ENCODE data around the gene HK1.

HK1 gene

DNA sequence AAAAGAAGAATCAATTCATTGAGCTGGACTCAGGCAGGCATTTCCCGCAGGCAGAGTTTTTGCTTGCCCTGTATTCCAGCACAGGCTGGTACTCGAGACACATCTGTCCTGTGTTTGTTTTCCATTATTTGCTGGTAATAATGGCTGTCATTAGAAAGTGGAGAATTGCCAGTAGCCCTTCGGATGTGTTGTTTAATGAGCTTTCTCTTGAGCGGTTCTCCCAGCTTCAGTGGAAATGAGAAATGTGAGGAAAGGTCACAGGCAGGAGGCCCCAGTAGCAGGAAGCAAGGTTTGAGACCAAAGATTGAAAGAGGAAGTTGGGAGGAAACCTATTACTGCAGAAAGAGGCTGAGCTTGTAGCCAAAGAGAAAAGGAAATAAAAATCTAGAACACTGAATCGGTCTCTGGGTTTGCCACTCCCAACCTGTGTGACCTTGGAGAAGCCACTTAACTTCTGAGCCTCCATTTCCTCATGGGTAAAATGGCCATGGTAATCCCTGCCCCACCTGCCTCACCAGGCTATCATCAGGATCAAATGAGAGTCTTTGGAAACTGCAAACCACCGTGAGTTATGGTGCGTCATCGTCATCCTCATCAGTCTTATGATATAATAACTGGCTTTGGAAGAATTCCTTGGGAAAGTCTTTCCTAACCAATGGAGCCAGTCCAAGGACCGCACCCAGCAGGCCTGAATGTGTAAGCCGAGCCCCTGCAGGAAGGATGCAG lies 70.7 kb downstream of the HK1 start:
- Histone ChIP-seq H3K9ac (ENCODE audit: low read length) (no peak overlapping the region), H3K4me3 (ENCODE audit: low read length) (no peak overlapping the region), H3K4me1 (ENCODE audit: control insufficient read depth, insufficient read depth, low read length) (no peaks in the 10 kb centered on the region), H3K27me3 (ENCODE audit: control insufficient read depth, insufficient read depth, low read length) (no peaks in the 10 kb centered on the region), H3K36me3 (ENCODE audit: control insufficient read depth, insufficient read depth, low read length) (peaks cover 5% of the 10 kb centered on the region), H3K27ac (ENCODE audit: low read depth, low read length) (no peak overlapping the region)

DNA sequence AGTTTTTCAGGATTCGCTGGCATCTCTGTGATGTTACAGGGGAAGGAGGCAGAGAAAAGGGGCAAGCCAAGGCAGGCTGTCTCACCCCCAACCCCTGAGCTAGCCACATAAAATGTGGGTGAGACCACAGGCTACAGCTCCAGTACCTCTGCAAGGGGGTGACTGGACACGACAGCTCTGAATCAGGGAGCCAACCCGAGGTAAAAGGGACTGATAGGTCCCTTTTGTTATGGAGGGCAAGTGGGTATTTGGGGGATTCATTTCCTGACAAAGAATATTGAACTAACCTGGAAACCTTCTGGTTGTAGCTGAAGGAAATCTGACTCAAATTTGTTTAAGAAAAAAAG lies 71.2 kb downstream of the HK1 start:
- H3K4me3 ChIP-seq (ENCODE audit: low read length): no peak overlapping the region
- no peaks in the 10 kb centered on the region for H3K4me1 ChIP-seq (ENCODE audit: control insufficient read depth, insufficient read depth, low read length)
- H3K36me3 ChIP-seq (ENCODE audit: control insufficient read depth, insufficient read depth, low read length): peaks cover 1% of the 10 kb centered on the region
- H3K9ac ChIP-seq (ENCODE audit: low read length): no peak overlapping the region
- no peaks in the 10 kb centered on the region for H3K27me3 ChIP-seq (ENCODE audit: control insufficient read depth, insufficient read depth, low read length)
- H3K27ac ChIP-seq (ENCODE audit: low read depth, low read length): no peak overlapping the region

DNA sequence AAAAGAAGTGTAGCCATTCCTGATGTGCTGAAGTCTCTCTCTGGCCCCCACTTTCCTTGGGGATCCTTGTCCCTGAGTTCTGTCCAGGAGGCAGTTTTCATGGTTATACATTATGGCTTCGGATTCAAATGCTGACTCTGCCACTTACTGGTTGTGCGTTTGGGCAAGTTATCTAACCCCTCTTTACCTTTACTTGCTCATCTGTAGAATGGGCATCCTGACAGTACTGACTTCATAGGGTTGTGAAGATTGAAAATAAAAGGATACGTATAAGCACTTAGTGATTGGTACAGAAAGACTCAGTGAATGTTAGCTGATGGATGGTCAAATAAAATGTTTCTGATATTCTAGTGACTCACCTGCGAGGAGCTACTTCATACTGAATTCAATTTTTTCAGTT lies 73.3 kb downstream of the HK1 start:
- Histone ChIP-seq H3K27ac (ENCODE audit: low read depth, low read length) (no peak overlapping the region), H3K4me3 (ENCODE audit: low read length) (no peak overlapping the region), H3K9ac (ENCODE audit: low read length) (no peak overlapping the region), H3K27me3 (ENCODE audit: control insufficient read depth, insufficient read depth, low read length) (no peaks in the 10 kb centered on the region), H3K4me1 (ENCODE audit: control insufficient read depth, insufficient read depth, low read length) (no peaks in the 10 kb centered on the region), H3K36me3 (ENCODE audit: control insufficient read depth, insufficient read depth, low read length) (no peaks in the 10 kb centered on the region)

DNA sequence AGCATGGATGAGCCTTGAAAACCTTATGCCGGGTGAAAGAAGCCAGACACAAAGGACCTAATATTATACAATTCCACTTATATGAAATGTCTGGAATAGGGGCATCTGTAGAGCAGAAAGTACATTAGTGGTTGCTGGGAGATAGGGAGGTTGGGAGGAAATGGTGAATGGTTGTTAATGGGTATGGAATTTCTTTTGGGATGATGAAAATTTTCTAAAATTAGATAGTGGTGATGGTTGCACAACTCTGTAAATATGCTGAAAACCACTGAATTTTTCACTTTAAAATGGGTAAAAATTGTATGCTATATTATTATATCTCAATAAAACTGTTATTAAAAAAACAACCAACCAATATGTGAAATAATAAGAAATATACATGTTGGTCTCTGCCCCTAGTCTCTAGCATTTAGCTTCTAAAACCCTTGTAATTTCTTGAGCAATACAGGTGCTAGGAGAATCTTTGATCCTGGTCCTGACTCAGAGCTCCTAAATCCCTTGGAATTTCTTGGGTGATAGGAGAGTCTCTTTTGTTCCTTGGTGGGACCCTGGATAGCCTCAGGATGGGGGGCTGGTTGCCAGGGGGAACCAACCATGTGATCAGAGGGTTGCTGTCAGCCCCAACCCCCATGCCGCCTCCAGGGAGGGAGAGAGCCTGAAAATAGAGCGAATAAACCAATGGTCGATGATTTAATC lies 74.4 kb downstream of the HK1 start:
- Histone ChIP-seq H3K36me3 (ENCODE audit: control insufficient read depth, insufficient read depth, low read length) (no peaks in the 10 kb centered on the region), H3K9ac (ENCODE audit: low read length) (no peak overlapping the region), H3K27me3 (ENCODE audit: control insufficient read depth, insufficient read depth, low read length) (no peaks in the 10 kb centered on the region), H3K27ac (ENCODE audit: low read depth, low read length) (no peak overlapping the region), H3K4me3 (ENCODE audit: low read length) (no peak overlapping the region), H3K4me1 (ENCODE audit: control insufficient read depth, insufficient read depth, low read length) (no peaks in the 10 kb centered on the region)

DNA sequence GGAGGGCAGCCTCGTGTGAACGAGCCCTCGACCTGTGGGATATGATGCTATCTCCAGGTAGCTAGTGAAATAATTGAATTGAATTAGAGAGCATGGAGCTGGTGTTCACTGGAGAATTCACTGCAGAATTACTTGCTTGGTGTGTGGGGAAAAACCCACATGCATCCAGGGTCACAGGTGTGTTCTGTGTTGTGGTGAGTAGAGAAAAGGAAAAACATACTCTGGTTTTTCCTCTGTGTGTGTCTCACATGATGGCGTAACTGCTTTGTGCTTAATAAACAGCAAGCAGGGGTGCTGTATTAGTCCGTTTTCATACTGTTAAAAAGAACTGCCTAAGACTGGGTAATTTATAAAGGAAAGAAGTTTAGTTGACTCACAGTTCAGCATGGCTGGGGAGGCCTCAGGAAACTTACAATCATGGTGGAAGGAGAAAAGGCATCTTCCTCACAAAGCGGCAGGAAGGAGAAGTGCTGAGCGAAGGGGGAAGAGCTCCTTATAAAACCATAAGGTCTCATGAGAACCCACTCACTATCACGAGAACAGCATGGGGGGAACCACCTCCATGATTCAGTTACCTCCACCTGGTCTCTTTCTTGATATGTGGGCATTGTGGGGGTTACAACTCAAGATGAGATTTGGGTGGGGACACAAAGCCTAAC lies 75.8 kb downstream of the HK1 start:
- no peak overlapping the region for H3K27ac ChIP-seq (ENCODE audit: low read depth, low read length)

DNA sequence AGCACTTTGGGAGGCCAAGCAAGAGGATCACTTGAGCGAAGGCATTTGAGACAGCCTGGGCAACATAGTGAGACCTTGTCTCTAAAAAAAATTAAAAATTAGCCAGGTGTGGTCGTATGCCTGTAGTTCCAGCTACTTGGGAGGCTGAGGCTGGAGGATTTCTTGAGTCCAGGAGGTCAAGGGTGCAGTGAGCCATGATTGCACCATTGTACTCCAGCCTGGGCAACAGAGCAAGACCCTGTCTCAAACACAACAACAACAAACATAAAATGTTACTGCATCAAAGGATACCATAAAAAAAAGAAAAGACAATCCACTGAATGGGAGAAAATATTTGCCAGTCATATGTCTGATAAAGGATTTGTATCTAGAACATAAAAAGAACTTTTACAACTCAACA lies 77.9 kb downstream of the HK1 start:
- H3K36me3 ChIP-seq (ENCODE audit: control insufficient read depth, insufficient read depth, low read length): no peaks in the 10 kb centered on the region
- no peaks in the 10 kb centered on the region for H3K27me3 ChIP-seq (ENCODE audit: control insufficient read depth, insufficient read depth, low read length)
- no peak overlapping the region for H3K27ac ChIP-seq (ENCODE audit: low read depth, low read length)
- H3K4me3 ChIP-seq (ENCODE audit: low read length): no peak overlapping the region
- H3K4me1 ChIP-seq (ENCODE audit: control insufficient read depth, insufficient read depth, low read length): peaks cover 9% of the 10 kb centered on the region
- H3K9ac ChIP-seq (ENCODE audit: low read length): no peak overlapping the region

More for the DNA sequence above, 75.8 kb downstream of the HK1 start:
- Histone ChIP-seq H3K36me3 (ENCODE audit: control insufficient read depth, insufficient read depth, low read length) (no peaks in the 10 kb centered on the region), H3K4me1 (ENCODE audit: control insufficient read depth, insufficient read depth, low read length) (no peaks in the 10 kb centered on the region), H3K27me3 (ENCODE audit: control insufficient read depth, insufficient read depth, low read length) (no peaks in the 10 kb centered on the region), H3K4me3 (ENCODE audit: low read length) (no peak overlapping the region), H3K9ac (ENCODE audit: low read length) (no peak overlapping the region)

DNA sequence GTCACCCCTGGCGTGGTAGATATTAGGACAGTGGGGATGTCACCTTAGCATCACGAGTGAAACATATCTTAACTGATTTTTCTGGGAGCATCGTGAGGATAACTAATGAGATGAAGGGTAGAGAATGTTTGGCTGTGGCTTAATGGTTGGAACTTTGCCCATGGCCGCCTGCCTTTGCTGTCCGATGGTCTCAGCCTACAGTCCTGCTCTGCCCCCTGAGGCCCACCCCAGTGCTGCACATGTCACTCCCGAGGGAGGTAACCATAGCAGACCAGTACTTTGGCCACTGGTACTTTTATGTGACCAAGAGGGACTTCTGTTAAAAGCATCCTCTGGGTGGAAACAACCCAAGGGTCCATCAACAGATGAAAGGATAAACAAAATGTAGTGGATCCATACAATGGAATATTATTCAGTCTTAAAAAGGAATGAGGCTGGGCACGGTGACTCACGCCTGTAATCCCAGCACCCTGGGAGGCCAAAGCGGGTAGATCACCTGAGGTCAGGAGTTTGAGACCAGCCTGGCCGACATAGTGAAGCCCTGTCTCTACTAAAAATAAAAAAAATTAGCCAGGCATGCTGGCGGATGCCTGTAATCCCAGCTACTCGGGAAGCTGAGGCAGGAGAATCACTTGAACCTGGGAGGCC lies 80.0 kb downstream of the HK1 start:
- no peak overlapping the region for H3K27ac ChIP-seq (ENCODE audit: low read depth, low read length)

DNA sequence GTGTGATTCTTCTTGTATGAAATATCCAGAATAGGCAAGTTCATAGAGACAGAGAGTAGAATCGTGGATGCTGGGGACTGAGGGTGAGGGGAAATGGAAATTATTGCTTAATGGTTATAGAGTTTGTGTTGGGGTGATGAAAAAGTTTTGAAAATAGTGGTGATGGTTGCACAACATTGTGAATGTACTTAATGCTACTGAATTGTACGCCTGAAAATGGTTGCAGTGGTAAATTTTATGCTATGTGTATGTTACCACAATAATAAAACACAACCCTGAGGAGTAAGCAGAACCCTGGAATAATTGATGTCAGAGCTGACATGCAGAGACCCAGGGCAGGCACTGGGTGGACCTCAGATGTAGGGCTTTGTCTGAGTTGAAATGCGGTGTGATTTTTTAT lies 80.9 kb downstream of the HK1 start:
- no peak overlapping the region for H3K9ac ChIP-seq (ENCODE audit: low read length)
- no peak overlapping the region for H3K27ac ChIP-seq (ENCODE audit: low read depth, low read length)
- peaks cover 12% of the 10 kb centered on the region for H3K4me1 ChIP-seq (ENCODE audit: control insufficient read depth, insufficient read depth, low read length)

More for the DNA sequence above, 80.0 kb downstream of the HK1 start:
- Histone ChIP-seq H3K9ac (ENCODE audit: low read length) (no peak overlapping the region), H3K27me3 (ENCODE audit: control insufficient read depth, insufficient read depth, low read length) (no peaks in the 10 kb centered on the region), H3K4me3 (ENCODE audit: low read length) (no peak overlapping the region), H3K36me3 (ENCODE audit: control insufficient read depth, insufficient read depth, low read length) (no peaks in the 10 kb centered on the region), H3K4me1 (ENCODE audit: control insufficient read depth, insufficient read depth, low read length) (peaks cover 12% of the 10 kb centered on the region)

DNA sequence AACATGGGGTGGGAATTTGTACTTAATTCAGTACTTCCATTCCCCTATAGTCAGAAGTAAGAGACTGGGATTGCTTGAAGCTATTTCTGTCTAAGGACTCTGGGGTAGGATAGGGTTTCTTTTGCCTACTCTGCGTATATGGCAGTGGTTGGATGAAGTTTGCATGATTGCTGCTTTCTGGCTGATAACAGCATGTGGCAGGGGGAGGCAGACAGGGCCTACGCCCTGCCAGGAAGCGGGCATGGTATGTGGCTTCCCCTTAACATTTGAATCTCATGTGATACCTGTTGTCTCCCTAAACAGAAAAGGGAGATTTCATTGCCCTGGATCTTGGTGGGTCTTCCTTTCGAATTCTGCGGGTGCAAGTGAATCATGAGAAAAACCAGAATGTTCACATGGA lies 81.3 kb downstream of the HK1 start:
- Histone ChIP-seq H3K4me3 (ENCODE audit: low read length) (no peak overlapping the region), H3K27me3 (ENCODE audit: control insufficient read depth, insufficient read depth, low read length) (no peaks in the 10 kb centered on the region), H3K4me1 (ENCODE audit: control insufficient read depth, insufficient read depth, low read length) (peaks cover 12% of the 10 kb centered on the region), H3K9ac (ENCODE audit: low read length) (no peak overlapping the region), H3K36me3 (ENCODE audit: control insufficient read depth, insufficient read depth, low read length) (no peaks in the 10 kb centered on the region), H3K27ac (ENCODE audit: low read depth, low read length) (peak overlapping the region; percentile 2)

More for the DNA sequence above, 80.9 kb downstream of the HK1 start:
- H3K4me3 ChIP-seq (ENCODE audit: low read length): no peak overlapping the region
- no peaks in the 10 kb centered on the region for H3K27me3 ChIP-seq (ENCODE audit: control insufficient read depth, insufficient read depth, low read length)
- H3K36me3 ChIP-seq (ENCODE audit: control insufficient read depth, insufficient read depth, low read length): no peaks in the 10 kb centered on the region

DNA sequence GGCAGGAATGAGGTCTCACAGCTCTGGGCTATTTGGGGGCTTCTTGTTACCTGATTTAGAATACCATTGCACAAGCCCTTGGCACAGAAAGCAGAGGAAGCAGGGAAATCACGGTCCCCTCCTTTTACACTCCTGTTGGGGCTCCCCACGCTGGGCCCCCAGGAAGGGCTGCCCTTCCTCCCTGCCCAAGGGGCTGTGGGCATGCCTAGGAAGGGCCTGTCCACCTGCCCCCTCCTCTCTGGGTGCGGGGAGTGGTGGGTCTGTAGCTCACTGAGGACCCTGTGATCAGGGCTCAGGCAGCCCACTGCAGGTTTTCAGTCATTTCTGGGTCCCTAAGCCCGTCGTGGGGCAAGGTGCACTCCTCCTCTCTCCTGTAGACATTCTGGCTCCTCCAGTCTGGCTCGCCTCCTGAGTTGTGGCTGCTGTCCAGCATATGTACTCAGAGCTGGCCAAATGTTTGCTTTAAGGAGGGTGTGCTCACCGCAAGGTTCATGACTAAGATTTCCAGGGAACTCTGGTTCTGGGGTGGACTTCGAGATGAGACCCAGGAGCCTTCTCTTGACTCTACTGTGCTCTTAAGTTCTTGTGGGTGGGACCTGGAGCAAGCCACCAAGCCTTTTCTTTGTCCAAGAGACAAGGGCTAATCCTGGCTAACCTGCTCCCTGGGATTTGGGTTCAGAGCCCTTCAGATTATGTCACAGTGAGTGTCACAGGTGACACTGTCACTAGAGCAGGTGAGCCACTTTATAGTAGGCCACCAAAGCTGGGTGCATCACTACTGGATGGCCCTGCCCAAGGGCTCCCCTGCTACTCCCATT lies 82.4 kb downstream of the HK1 start:
- peaks cover 12% of the 10 kb centered on the region for H3K4me1 ChIP-seq (ENCODE audit: control insufficient read depth, insufficient read depth, low read length)
- peak overlapping the region; percentile 78 for H3K27ac ChIP-seq (ENCODE audit: low read depth, low read length)
- peaks cover 3% of the 10 kb centered on the region for H3K36me3 ChIP-seq (ENCODE audit: control insufficient read depth, insufficient read depth, low read length)
- H3K27me3 ChIP-seq (ENCODE audit: control insufficient read depth, insufficient read depth, low read length): no peaks in the 10 kb centered on the region
- H3K9ac ChIP-seq (ENCODE audit: low read length): peak overlapping the region; percentile 5
- H3K4me3 ChIP-seq (ENCODE audit: low read length): peak overlapping the region; percentile 3

DNA sequence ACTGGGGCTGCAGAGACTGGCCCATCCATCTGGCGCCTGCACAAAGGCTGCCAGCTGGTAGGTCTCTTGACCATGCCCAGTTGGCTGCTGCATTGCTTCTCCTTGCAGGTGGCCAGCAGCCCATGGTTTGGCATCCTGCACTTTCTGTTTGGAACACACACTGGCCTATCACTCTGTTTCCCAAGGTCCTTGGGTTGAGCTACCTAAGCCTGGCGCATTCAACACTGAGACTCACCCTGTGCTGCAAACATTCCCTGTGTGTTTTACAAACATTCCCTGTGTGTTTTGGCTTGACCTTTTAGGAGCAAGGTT lies 83.0 kb downstream of the HK1 start:
- Histone ChIP-seq H3K4me3 (ENCODE audit: low read length) (peak overlapping the region; percentile 3), H3K27me3 (ENCODE audit: control insufficient read depth, insufficient read depth, low read length) (no peaks in the 10 kb centered on the region), H3K9ac (ENCODE audit: low read length) (peak overlapping the region; percentile 5), H3K36me3 (ENCODE audit: control insufficient read depth, insufficient read depth, low read length) (peaks cover 4% of the 10 kb centered on the region), H3K4me1 (ENCODE audit: control insufficient read depth, insufficient read depth, low read length) (peaks cover 12% of the 10 kb centered on the region), H3K27ac (ENCODE audit: low read depth, low read length) (peak overlapping the region; percentile 78)

DNA sequence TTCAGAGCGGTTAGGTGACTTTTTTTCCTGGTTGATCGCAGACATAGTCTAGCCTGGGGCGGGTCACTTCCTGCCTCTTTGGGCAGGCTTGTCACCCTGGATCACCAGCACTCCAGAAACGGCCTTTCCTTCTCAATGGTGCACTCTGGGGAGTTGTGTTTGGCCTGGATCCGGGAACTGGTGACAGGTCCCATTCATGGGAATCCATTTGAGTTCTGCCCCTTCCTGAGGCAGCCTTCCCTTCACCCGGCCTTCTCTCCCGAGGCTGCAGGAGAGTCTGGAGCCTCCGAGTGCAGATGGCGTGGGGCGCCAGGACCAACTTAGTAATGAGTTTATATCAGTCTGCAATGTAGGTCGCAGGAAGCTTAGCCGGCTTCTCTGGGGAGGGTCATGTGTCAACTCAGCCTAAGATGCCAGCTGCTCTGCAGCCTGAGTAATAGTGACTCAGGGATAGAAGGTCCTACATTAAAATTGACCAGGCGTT lies 84.2 kb downstream of the HK1 start:
- Histone ChIP-seq H3K4me3 (ENCODE audit: low read length) (no peak overlapping the region), H3K4me1 (ENCODE audit: control insufficient read depth, insufficient read depth, low read length) (peaks cover 12% of the 10 kb centered on the region), H3K27ac (ENCODE audit: low read depth, low read length) (no peak overlapping the region)

More for the DNA sequence above, 84.2 kb downstream of the HK1 start:
- Histone ChIP-seq H3K27me3 (ENCODE audit: control insufficient read depth, insufficient read depth, low read length) (no peaks in the 10 kb centered on the region), H3K9ac (ENCODE audit: low read length) (no peak overlapping the region), H3K36me3 (ENCODE audit: control insufficient read depth, insufficient read depth, low read length) (peaks cover 5% of the 10 kb centered on the region)
